Measurements from ENCODE around the gene PARP4. TPM values are rescaled to one million over a fixed set of nuclear protein-coding genes. Genes with fewer than 3 reads are reported as not detected.
A peak's percentile ranks its signal among the peaks of the same experiment; 100 is the strongest.
"Not testable (repeated sequence)": the region's sequence is repeated elsewhere in the genome, so short reads cannot be mapped to it uniquely, and the experiment has no call there.

PARP4 gene
- total RNA-seq, 1 experiment from 2014 or later, result 25.9 TPM

- peak; percentile 59 for DNase-seq
Observed at GRCh38 chr13:24541476-24542352, 29.1 kb upstream of the PARP4 start.

More at GRCh38 chr13:24541476-24542352, 29.1 kb upstream of the PARP4 start:
- H3K18ac ChIP-seq (ENCODE audit: insufficient read length, low read depth, low read length); H3K9ac ChIP-seq (ENCODE audit: extremely low read depth, insufficient read length, low read length); H4K5ac ChIP-seq (ENCODE audit: insufficient read length, low read depth, low read length); H2AK5ac ChIP-seq (ENCODE audit: insufficient read length, low read length); H2BK15ac ChIP-seq (ENCODE audit: low read depth, low read length); H3K9me3 ChIP-seq (ENCODE audit: control insufficient read depth, low read depth, low read length); H3T11ph ChIP-seq (ENCODE audit: low read length); H2BK12ac ChIP-seq (ENCODE audit: insufficient read length, low read depth, low read length); H2BK120ac ChIP-seq (ENCODE audit: low read depth, low read length, poor library complexity, severe bottlenecking); H3K4me1 ChIP-seq (ENCODE audit: insufficient read depth, low read length); H3K56ac ChIP-seq (ENCODE audit: insufficient read length, low read depth, low read length); H3K79me1 ChIP-seq (ENCODE audit: insufficient read depth, low read depth, low read length, poor library complexity, severe bottlenecking); H4K91ac ChIP-seq (ENCODE audit: insufficient read length, low read depth, low read length); H3K27ac Mint-ChIP-seq; H3K23ac ChIP-seq (ENCODE audit: insufficient read length, low read depth, low read length); H3K36me3 Mint-ChIP-seq (ENCODE audit: insufficient read depth in 1 of 3, low read depth in 3 of 3); H3K27ac ChIP-seq (ENCODE audit: insufficient read length, low read depth, low read length); H3K4me1 Mint-ChIP-seq; H3K4ac ChIP-seq (ENCODE audit: low read depth, low read length); H4K8ac ChIP-seq (replicated peaks; ENCODE audit: insufficient read length, low read depth, low read length); H2AFZ ChIP-seq (ENCODE audit: low read length); H2BK5ac ChIP-seq (ENCODE audit: insufficient read length, low read length); H3K79me2 ChIP-seq (ENCODE audit: insufficient read depth, low read length); H2BK20ac ChIP-seq (ENCODE audit: low read depth, low read length, poor library complexity, severe bottlenecking); H4K20me1 ChIP-seq (ENCODE audit: control insufficient read depth, insufficient read depth, insufficient read length); H3K27me3 ChIP-seq (ENCODE audit: insufficient read depth, low read length): not testable (repeated sequence)
- Mint-ChIP-seq H3K9me3 (peaks cover 5 to 12% of the 10 kb centered on the region in 2 experiments), H3K4me3 (peak overlapping the region; percentile 71 to 86), H3K27me3 (ENCODE audit: low read depth) (peaks cover 40% of the 10 kb centered on the region)
- H3K14ac ChIP-seq (ENCODE audit: insufficient read depth, low read length), result peak overlapping the region; percentile 76; the same call in 1 of the 2 replicates
- H3K23me2 ChIP-seq (ENCODE audit: insufficient read length, low read depth, low read length, poor library complexity, severe bottlenecking), result peaks cover 10% of the 10 kb centered on the region
- peak overlapping the region; percentile 44 for H3K4me2 ChIP-seq (ENCODE audit: insufficient read depth, insufficient read length, low read length)
- no CpG with 5 or more reads among the region's 73 CpGs for WGBS (ENCODE audit: extremely low coverage, insufficient read length, low lambda C conversion rate)

Measured in H9 (cell line).